ENCODE results near the gene HYAL4. TPM values are rescaled to one million over a fixed set of nuclear protein-coding genes. Genes with fewer than 3 reads are reported as not detected.

HYAL4 gene, protein sequence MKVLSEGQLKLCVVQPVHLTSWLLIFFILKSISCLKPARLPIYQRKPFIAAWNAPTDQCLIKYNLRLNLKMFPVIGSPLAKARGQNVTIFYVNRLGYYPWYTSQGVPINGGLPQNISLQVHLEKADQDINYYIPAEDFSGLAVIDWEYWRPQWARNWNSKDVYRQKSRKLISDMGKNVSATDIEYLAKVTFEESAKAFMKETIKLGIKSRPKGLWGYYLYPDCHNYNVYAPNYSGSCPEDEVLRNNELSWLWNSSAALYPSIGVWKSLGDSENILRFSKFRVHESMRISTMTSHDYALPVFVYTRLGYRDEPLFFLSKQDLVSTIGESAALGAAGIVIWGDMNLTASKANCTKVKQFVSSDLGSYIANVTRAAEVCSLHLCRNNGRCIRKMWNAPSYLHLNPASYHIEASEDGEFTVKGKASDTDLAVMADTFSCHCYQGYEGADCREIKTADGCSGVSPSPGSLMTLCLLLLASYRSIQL
- not detected for total RNA-seq

- TF ChIP-seq CTCF (IDR thresholded peaks at IDR 0.05): no peak
- ATAC-seq (ENCODE audit: low FRiP score): no peak
- DNase-seq (ENCODE audit: low spot score): no peak
These were observed at the start of gene HYAL4 for GRCh38 chr7:123844712-123845219. TSS of gene HYAL4 (plus strand) at chr7:123845169. CDS start at chr7:123868274, 23,105 bp downstream.

DNA sequence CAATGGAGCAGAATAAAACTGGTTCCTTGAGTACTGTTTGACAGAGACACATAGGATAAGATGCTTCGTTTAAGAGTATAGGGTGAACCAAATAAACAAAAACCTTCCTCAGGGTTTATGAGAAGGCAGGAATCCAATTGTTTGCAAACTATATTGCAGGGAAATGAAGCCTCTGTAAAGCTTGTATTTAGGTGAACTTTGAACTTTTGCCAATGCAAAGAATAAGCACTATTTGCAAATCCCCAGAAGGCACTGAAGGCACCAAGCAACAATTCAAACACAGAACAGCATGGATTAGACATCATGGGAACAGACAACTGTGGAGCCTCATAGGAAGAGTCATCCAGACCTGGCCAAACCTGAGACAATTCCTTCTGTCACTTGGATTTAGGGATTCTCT is 49.1 kb upstream of the HYAL4 start:
- no peak for ATAC-seq (ENCODE audit: low FRiP score)
- TF ChIP-seq CTCF (IDR thresholded peaks at IDR 0.05): no peak
- DNase-seq (ENCODE audit: low spot score): no peak

DNA sequence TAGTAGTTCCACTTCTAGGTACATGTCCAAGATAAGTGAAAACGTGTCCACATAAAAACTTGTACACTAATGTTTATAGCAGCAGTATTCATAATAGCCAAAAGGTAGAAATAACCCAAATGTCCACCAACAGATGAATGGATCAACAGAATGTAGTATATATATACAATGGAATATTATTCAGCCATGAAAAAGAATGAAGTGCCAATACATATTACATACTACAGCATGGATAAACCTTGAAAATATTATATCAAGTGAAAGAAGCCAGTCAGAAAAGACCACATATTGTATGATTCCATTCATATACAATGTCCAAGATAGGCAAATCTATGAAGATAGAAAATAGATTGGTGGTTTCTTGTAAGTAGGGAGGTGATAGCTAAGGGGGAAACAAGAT is 48.4 kb upstream of the HYAL4 start:
- TF ChIP-seq CTCF (IDR thresholded peaks at IDR 0.05): no peak
- ATAC-seq (ENCODE audit: low FRiP score): no peak
- DNase-seq (ENCODE audit: low spot score): no peak

DNA sequence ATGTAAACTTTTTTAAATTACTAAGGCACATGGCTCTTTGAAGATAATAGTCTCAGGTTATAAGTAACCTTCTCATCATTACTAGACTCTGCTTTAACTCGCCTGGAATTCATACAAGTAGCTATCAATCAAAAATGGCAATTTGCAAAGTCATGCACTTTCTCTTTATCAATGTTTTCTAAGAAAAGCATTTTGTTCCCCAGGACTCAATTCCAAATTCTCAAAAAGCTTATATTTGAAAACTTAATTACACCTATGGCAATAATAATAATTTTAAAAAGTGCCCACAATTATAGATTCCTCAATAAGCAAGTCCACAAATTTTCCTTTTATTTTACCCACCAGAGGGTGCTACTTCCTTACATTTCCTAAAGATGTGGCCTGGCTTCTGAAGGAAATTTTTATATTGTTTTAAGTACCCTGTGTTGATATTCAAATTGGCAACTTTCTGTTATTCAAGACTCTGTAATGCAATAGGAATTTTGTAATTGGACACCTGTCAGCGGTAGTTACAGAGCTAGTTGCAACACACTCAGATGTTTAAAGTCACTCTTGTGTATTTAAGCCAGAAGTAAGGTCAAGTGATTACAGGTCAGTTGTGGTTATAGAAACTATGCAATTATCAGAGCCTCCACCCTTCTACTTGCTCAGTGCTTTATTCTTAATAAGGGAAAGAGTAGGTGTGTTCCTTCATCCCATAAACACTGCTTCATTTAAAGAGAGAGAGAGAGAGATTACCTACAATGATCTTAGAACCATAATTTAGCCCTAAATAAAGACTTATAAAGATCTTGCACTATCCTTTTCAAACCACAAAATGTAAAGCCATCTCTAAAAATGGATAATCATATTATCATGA is 47.1 kb upstream of the HYAL4 start:
- DNase-seq (ENCODE audit: low spot score): no peak
- TF ChIP-seq CTCF (IDR thresholded peaks at IDR 0.05): no peak
- ATAC-seq (ENCODE audit: low FRiP score): peak; percentile 94

DNA sequence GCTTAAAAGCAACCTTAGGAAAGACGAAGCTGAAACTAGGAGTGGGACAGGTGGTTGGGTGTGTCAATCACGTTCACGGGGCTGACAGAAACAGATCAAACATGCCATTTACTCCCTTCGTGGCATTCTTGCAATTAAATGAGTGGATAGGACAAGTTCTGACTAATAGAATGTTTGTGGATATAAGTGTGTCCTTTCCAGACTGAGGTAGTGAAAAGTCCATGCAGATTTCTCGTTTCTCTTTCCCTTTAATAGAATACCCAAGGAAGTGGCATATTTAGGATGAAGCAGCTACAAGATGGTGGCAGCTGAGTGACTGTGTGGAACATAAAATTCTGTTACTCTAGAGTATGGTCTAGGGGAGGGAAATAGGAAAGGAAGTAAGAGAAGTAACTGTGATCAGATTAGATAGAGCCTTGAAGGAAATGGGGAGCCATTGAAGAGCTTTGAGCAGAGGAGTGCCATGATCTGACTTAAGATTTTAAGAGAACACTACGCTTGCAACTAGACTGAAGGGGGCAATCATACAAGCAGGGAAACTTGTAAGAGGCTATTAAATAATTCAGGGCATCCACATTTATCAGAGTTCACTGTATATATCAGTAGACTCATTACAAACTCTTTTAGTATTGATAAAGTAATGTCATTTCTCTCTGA is 46.3 kb upstream of the HYAL4 start:
- ATAC-seq (ENCODE audit: low FRiP score) (peak; percentile 24), DNase-seq (ENCODE audit: low spot score) (no peak)
- TF ChIP-seq CTCF (IDR thresholded peaks at IDR 0.05): no peak

DNA sequence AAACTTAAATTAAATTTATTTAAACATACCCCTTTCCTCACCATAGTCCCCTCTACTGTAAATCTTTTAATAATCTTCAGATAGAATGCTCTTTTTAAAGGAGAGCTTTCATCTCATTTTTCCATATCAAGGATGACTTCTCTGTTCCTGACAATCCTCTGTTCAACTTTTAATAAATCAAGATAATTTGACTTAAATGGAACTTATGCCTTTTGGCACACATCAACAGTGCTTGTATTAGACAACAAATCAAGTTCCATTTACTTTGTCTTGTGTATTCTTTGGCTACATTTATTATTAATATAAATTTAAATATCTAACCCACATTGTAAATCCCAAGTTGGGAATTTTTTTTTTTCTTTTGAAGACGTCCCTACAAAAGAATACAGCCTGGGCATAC is 42.7 kb upstream of the HYAL4 start:
- DNase-seq (ENCODE audit: low spot score) (no peak), ATAC-seq (ENCODE audit: low FRiP score) (no peak)
- no peak for TF ChIP-seq CTCF (IDR thresholded peaks at IDR 0.05)

Data from omental fat pad (tissue), 4 donors.